ENCODE data around the gene KLF6. TPM values are rescaled to one million over a fixed set of nuclear protein-coding genes. Genes with fewer than 3 reads are reported as not detected.

Gene KLF6
- total and polyA plus RNA-seq, 2 of the 4 experiments (the other 2 are of a cell fraction) = 69.0 to 123 TPM

DNA sequence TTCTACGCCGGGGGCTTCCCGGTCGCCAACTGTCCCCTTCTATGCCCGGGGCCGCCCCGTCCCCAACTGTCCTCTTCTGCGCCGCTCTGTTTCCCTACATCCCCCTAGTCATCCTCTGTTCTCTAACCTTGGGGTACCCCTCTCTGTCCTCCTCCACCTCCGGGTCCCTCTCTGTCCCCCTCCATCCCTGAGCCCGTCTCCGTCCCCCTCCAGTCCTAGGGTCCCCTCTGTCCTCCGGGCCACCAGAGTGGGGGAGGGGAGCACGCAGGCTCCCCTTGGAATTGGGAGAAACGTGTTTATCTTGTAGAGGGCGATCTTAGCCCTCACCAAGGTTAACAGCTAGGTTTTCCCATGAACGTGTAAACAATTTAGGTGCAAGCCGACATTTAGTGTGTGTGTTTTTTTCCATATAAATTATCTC is 852 bp upstream of the KLF6 start:
- Histone ChIP-seq H3K9me3 (ENCODE audit: control insufficient read depth, insufficient read depth, low read length) (peaks cover 3% of the 10 kb centered on the region), H3K4me1 (ENCODE audit: control insufficient read depth, insufficient read depth, low read length) (peaks cover 12% of the 10 kb centered on the region), H3K23ac (ENCODE audit: low read depth, low read length) (peak overlapping the region; percentile 88), H3K9ac (ENCODE audit: low read depth, low read length) (peak overlapping the region; percentile 96), H4K8ac (ENCODE audit: low read depth in 2 of 2, low read length in 2 of 2) (peak overlapping the region; percentile 79 to 88), H3K27ac (ENCODE audit: insufficient read depth, low read length) (peak overlapping the region; percentile 97), H4K5ac (ENCODE audit: low read depth, low read length) (peak overlapping the region; percentile 95), H3K9me1 (ENCODE audit: insufficient read depth, low read length) (peaks cover 6% of the 10 kb centered on the region), H4K91ac (ENCODE audit: insufficient read depth, low read depth, low read length) (peak overlapping the region; percentile 95), H3K18ac (ENCODE audit: low read depth, low read length) (peak overlapping the region; percentile 99), H3K27me3 (ENCODE audit: control insufficient read depth, insufficient read depth, low read length) (no peaks in the 10 kb centered on the region), H4K20me1 (ENCODE audit: insufficient read depth, low read length) (peaks cover 31% of the 10 kb centered on the region), H2BK15ac (ENCODE audit: low read depth, low read length) (peak overlapping the region; percentile 18; the same call in 1 of the 3 replicates), H2AFZ (replicated peaks; ENCODE audit: low read length, poor library complexity) (peak overlapping the region; percentile 40), H2BK120ac (ENCODE audit: low read depth, low read length) (peak overlapping the region; percentile 93), H3K79me1 (ENCODE audit: low read depth in 1 of 2, low read length in 2 of 2) (peaks cover 3 to 11% of the 10 kb centered on the region in 2 experiments; a peak in 3 of 4 replicates), H2BK5ac (ENCODE audit: low read depth, low read length, poor library complexity, severe bottlenecking) (peak overlapping the region; percentile 97), H3K4me2 (ENCODE audit: low read depth, low read length) (peak overlapping the region; percentile 98), H2AK9ac (replicated peaks; ENCODE audit: low read depth, low read length, poor library complexity) (peak overlapping the region; percentile 96), H2BK20ac (ENCODE audit: low read depth, low read length) (peak overlapping the region; percentile 6; the same call in 1 of the 2 replicates), H3K14ac (replicated peaks; ENCODE audit: low read depth, low read length) (peak overlapping the region; percentile 92), H3K4me3 (ENCODE audit: insufficient read depth, low read depth, low read length) (peak overlapping the region; percentile 58), H3K36me3 (ENCODE audit: control insufficient read depth, insufficient read depth, low read length) (peaks cover 18% of the 10 kb centered on the region), H3K56ac (ENCODE audit: extremely low read depth, insufficient read depth, low read length) (peak overlapping the region; percentile 79), H3K4ac (ENCODE audit: low read depth, low read length) (peak overlapping the region; percentile 98), H2AK5ac (ENCODE audit: low read depth, low read length) (peak overlapping the region; percentile 92)
- BruUV-seq (replicated peaks) = TSS peak; percentile 91
- dilution Hi-C loops (cut with HindIII; ENCODE audit: low sequenced_read_pairs, unreplicated experiment) (no loop called here), intact Hi-C loops (cut with micrococcal nuclease) (loop anchor here (1.0 to 10.0 kb wide), 4 partner anchors 101 to 558 kb away; no protein-coding TSS in a partner anchor), in situ Hi-C loops (cut with MboI; ENCODE audit: low sequenced_read_pairs) (loop anchor here (10.0 kb wide), 1 partner anchor 989 kb away; no protein-coding TSS in a partner anchor)
- ChIA-PET POLR2A (ENCODE audit: unreplicated experiment) (interaction anchor here (0.6 to 2.3 kb wide), 16 partner anchors 10 to 588 kb away, joined by 3 to 11 read pairs (median 4); no protein-coding TSS in a partner anchor), CTCF (no interaction called here)
- DNase-seq (peak; percentile 60), ATAC-seq (ENCODE audit: low read depth) (peak; percentile 1)
- WGBS, 2 experiments (ENCODE audit: extremely low coverage in 2 of 2, insufficient read length in 1 of 2) = 0% methylated on average over 4 of the region's 18 CpGs; no CpG with 5 or more reads in 1 of the 2 experiments
- TF ChIP-seq, protein P1, sequence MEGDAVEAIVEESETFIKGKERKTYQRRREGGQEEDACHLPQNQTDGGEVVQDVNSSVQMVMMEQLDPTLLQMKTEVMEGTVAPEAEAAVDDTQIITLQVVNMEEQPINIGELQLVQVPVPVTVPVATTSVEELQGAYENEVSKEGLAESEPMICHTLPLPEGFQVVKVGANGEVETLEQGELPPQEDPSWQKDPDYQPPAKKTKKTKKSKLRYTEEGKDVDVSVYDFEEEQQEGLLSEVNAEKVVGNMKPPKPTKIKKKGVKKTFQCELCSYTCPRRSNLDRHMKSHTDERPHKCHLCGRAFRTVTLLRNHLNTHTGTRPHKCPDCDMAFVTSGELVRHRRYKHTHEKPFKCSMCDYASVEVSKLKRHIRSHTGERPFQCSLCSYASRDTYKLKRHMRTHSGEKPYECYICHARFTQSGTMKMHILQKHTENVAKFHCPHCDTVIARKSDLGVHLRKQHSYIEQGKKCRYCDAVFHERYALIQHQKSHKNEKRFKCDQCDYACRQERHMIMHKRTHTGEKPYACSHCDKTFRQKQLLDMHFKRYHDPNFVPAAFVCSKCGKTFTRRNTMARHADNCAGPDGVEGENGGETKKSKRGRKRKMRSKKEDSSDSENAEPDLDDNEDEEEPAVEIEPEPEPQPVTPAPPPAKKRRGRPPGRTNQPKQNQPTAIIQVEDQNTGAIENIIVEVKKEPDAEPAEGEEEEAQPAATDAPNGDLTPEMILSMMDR (conservative IDR thresholded peaks at IDR 0.05; ENCODE audit: low read depth, low read length) = no peak
- no peak for TF ChIP-seq CEBPB (IDR thresholded peaks at IDR 0.05; ENCODE audit: low read depth, low read length)
- TF ChIP-seq CHD1 (IDR thresholded peaks at IDR 0.05; ENCODE audit: low read depth, low read length) = peak; percentile 98; the same call in 1 of the 2 replicates
- no peak; the same call in 1 of the 2 replicates for TF ChIP-seq NFE2L2 (IDR thresholded peaks at IDR 0.05; ENCODE audit: low read depth, low read length)
- no peak for TF ChIP-seq MXI1 (IDR thresholded peaks at IDR 0.05; ENCODE audit: borderline replicate concordance, low read depth, low read length)
- peak; percentile 28; the same call in 1 of the 2 replicates for TF ChIP-seq RAD21 (IDR thresholded peaks at IDR 0.05; ENCODE audit: low read length)
- TF ChIP-seq, protein P2, sequence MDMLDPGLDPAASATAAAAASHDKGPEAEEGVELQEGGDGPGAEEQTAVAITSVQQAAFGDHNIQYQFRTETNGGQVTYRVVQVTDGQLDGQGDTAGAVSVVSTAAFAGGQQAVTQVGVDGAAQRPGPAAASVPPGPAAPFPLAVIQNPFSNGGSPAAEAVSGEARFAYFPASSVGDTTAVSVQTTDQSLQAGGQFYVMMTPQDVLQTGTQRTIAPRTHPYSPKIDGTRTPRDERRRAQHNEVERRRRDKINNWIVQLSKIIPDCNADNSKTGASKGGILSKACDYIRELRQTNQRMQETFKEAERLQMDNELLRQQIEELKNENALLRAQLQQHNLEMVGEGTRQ (IDR thresholded peaks at IDR 0.05; ENCODE audit: low read depth, low read length) = no peak
- peak; percentile 92 for TF ChIP-seq POLR2A (IDR thresholded peaks at IDR 0.05; ENCODE audit: low read depth, low read length)
